BE2C (cell line): ENCODE data around the gene IL6R.
A peak's percentile ranks its signal among the peaks of the same experiment; 100 is the strongest.

Experiments
- DNase-seq: peaks from one replicate; pipeline ENCODE4 v3.0.0-alpha.2; 2020
- H3K27me3 ChIP-seq: fragments of 250-450 bp; sonication (Bioruptor Pico); 2 replicates; pipeline ENCODE4 v1.5.1; 2020; ENCODE audit warnings: mild to moderate bottlenecking
- H3K36me3 ChIP-seq: fragments of 250-450 bp; sonication (Bioruptor Pico); 2 replicates; pipeline ENCODE4 v1.5.1; 2020; ENCODE audit warnings: mild to moderate bottlenecking
- H3K4me1 ChIP-seq: fragments of 250-450 bp; sonication (Bioruptor Pico); 2 replicates; pipeline ENCODE4 v1.5.1; 2020
- H3K4me3 ChIP-seq: 2 replicates; pipeline ENCODE4 v1.5.1; 2011; ENCODE audit warnings: low read depth, low read length
- H3K9me3 ChIP-seq: fragments of 250-450 bp; sonication (Bioruptor Pico); 2 replicates; pipeline ENCODE4 v1.5.1; 2020
- TF ChIP-seq, protein P1 (sequence below): IDR thresholded peaks from 2 replicates; pipeline ENCODE4 v1.5.1; 2012; ENCODE audit warnings: mild to moderate bottlenecking, low read depth, low read length

The IL6R gene

DNA sequence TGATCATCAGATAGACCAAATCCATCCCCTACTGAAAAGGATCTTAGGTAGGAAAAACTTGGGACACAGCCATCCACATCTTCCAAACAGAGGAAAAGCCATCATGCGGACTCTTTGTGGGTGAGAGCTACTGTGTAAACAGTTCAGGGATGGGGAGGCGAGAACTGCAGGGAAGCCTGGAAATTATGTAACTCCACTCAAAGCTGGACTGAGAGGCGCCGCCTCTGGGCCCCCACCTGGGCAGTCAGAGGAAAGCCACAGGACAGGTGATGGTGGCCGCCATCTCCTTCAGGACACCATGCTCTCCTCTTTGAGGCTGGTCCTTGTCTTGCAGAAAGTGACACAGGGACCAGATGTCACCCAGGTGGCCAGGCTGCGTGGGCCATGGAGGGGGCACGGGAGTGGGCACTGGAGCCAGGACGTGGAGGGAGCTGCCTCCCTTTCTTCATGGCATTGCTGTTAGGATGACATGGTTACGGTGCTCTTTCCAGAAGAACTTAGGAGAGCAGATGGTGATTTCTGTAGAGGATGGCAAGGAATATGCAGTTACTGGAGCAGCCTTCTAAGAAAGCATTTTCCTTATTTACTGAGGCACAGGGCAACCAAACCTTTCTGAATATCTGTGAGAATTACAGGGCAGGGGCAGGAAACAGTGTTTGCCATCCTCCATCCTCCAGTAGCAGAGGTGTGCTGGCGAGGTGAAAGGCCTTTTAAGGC is 64.9 kb downstream of the IL6R start:
- H3K36me3 ChIP-seq, result no peaks in the 10 kb centered on the region

DNA sequence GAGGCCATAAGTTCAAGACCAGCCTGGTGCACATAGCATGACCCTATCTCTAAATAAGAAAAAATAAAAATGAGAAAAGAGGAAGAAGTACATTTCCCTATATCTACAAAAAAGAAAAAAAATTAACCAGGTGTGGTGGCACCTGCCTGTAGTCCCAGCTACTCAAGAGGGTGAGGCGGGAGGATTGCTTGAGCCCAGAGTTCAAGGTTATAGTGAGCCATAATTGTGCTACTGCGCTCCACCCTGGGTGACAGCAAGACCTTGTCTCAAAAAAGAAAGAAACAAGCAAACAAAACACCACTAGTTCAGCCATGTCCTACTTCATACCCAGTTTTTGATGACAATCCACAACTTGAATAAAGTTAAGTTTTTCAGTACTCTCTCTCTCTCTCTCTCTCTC is 66.2 kb downstream of the IL6R start:
- TF ChIP-seq, protein P1, sequence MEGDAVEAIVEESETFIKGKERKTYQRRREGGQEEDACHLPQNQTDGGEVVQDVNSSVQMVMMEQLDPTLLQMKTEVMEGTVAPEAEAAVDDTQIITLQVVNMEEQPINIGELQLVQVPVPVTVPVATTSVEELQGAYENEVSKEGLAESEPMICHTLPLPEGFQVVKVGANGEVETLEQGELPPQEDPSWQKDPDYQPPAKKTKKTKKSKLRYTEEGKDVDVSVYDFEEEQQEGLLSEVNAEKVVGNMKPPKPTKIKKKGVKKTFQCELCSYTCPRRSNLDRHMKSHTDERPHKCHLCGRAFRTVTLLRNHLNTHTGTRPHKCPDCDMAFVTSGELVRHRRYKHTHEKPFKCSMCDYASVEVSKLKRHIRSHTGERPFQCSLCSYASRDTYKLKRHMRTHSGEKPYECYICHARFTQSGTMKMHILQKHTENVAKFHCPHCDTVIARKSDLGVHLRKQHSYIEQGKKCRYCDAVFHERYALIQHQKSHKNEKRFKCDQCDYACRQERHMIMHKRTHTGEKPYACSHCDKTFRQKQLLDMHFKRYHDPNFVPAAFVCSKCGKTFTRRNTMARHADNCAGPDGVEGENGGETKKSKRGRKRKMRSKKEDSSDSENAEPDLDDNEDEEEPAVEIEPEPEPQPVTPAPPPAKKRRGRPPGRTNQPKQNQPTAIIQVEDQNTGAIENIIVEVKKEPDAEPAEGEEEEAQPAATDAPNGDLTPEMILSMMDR, result no peak

More for the DNA sequence above, 64.9 kb downstream of the IL6R start:
- Histone ChIP-seq H3K4me3 (no peak overlapping the region), H3K27me3 (no peaks in the 10 kb centered on the region), H3K9me3 (no peaks in the 10 kb centered on the region), H3K4me1 (peaks cover 3% of the 10 kb centered on the region; the same call in 1 of the 2 replicates)
- no peak for DNase-seq
- TF ChIP-seq, protein P1, result no peak

DNA sequence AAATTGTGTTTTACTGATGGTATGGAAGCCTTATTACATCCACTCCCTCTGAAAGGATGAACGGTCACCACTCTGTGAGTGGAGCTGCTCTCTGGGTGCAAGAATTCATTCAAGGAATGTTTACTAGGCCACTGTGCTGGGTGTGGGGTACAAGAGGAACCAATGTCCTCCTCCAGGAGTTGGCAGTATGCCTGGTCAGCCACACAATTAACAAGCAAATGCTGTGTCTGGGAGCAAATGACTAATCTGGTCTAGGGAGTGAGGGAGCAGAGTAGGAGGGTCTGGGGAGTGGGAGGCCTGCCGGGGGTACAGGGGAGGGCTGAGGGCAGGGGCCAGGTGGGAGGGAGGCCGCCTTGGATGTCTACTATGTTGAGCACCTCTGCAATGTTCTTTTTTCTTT is 69.7 kb downstream of the IL6R start:
- Histone ChIP-seq H3K36me3 (no peaks in the 10 kb centered on the region), H3K9me3 (no peaks in the 10 kb centered on the region), H3K4me1 (peaks cover 10% of the 10 kb centered on the region), H3K4me3 (no peak overlapping the region), H3K27me3 (no peaks in the 10 kb centered on the region)
- TF ChIP-seq, protein P1, result no peak
- DNase-seq, result peak; percentile 42

More for the DNA sequence above, 66.2 kb downstream of the IL6R start:
- no peaks in the 10 kb centered on the region for H3K27me3 ChIP-seq
- no peak overlapping the region for H3K4me3 ChIP-seq
- H3K9me3 ChIP-seq, result no peaks in the 10 kb centered on the region
- no peaks in the 10 kb centered on the region for H3K36me3 ChIP-seq
- DNase-seq, result no peak
- H3K4me1 ChIP-seq, result peaks cover 3% of the 10 kb centered on the region; the same call in 1 of the 2 replicates

DNA sequence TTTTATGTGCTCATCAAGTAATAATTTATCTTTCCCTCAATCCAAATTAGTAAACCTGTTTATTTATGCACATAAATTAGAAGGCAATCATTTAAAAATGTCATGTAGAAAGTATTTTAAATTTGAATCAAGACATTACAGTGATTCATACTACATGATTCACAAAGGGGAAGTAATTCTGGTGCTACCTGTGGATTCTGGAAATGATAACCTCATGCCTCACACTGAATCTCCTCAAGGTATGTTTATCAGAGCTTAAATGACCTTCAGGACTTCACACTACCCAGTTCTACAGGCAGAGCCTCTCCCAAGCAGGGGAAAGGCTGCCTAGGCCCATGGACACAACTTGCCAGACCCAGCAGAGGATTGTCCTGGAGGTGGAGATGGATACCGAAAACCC is 71.6 kb downstream of the IL6R start:
- Histone ChIP-seq H3K4me1 (peaks cover 19% of the 10 kb centered on the region), H3K9me3 (no peaks in the 10 kb centered on the region), H3K36me3 (no peaks in the 10 kb centered on the region), H3K27me3 (no peaks in the 10 kb centered on the region), H3K4me3 (no peak overlapping the region)
- TF ChIP-seq, protein P1, result no peak
- DNase-seq, result no peak

DNA sequence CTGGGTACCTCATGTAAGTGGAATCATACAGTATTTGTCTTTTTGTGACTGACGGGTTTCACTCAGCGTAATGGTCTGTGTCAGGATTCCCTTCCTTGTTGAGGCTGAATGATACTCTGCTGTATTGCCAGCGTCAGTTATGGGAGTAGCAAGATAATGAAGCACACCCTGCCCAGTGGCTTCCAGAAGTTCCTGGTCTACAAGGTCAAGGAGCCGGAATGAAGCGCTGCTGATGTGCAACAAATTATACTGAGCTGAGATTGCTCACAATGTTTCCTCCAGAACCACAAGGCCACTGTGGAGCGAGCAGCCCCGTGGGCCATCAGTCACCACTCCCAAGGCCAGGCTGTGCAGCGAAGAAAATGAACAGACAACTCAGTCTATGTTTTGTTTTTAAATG is 72.9 kb downstream of the IL6R start:
- H3K4me1 ChIP-seq, result peaks cover 19% of the 10 kb centered on the region
- H3K27me3 ChIP-seq, result no peaks in the 10 kb centered on the region
- H3K4me3 ChIP-seq, result no peak overlapping the region
- TF ChIP-seq, protein P1, result no peak
- H3K9me3 ChIP-seq, result no peaks in the 10 kb centered on the region
- DNase-seq, result no peak
- no peaks in the 10 kb centered on the region for H3K36me3 ChIP-seq

DNA sequence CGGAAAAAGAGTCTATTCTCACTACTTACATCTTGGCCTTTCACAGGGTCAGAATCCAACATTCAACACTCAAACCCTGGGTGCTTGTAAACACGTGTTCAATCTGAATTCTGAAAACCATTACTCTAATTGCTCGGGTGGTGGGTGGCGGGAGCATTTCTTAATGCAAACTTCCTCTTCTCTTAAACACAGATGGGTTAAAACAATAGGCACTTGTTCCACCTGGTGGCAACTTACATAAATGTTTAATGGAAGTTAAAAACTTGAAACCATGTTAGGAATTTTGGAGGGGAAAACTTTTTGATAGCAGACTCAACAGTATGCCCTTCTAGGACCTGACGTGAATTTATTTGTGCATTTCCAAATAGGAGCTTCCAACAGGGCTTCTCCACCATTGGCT is 73.5 kb downstream of the IL6R start:
- DNase-seq, result no peak
- Histone ChIP-seq H3K4me3 (no peak overlapping the region), H3K27me3 (no peaks in the 10 kb centered on the region), H3K9me3 (no peaks in the 10 kb centered on the region), H3K36me3 (no peaks in the 10 kb centered on the region), H3K4me1 (peaks cover 19% of the 10 kb centered on the region)
- TF ChIP-seq, protein P1, result no peak
